OCI-LY1 (cell line): ENCODE measurements around the gene KAT2A.

Experiments
- H2AFZ ChIP-seq: fragments of 200-600 bp; sonication (generic), shearing (Covaris generic); 2 replicates; pipeline ENCODE4 v1.6.0; 2014; ENCODE audit warnings: antibody characterized with exemption, mild to moderate bottlenecking, low read length
- H3F3A ChIP-seq: fragments of 200-600 bp; sonication (generic), shearing (Covaris generic); 2 replicates; pipeline ENCODE4 v1.6.0; 2014; ENCODE audit warnings: mild to moderate bottlenecking, antibody characterized with exemption, low read length, moderate library complexity; ENCODE audit not compliant: insufficient read depth
- H3K27ac ChIP-seq: fragments of 200-600 bp; sonication (generic); 2 replicates; pipeline ENCODE4 v1.5.1; 2014; ENCODE audit warnings: low read length, mixed run types, mild to moderate bottlenecking, low read depth; ENCODE audit not compliant: poor library complexity, severe bottlenecking
- H3K27me3 ChIP-seq: fragments of 200-600 bp; sonication (generic); 2 replicates; pipeline ENCODE4 v1.6.0; 2014; ENCODE audit warnings: antibody characterized with exemption, mild to moderate bottlenecking, low read length, moderate library complexity; ENCODE audit not compliant: insufficient read depth
- H3K36me3 ChIP-seq: fragments of 200-600 bp; sonication (generic); 2 replicates; pipeline ENCODE4 v1.6.1; 2014; ENCODE audit warnings: mild to moderate bottlenecking, antibody characterized with exemption, low read length, moderate library complexity, mixed read lengths; ENCODE audit not compliant: insufficient read depth
- H3K4me1 ChIP-seq: fragments of 200-600 bp; sonication (generic); 2 replicates; pipeline ENCODE4 v1.5.1; 2014; ENCODE audit warnings: mild to moderate bottlenecking, low read length, moderate library complexity; ENCODE audit not compliant: insufficient read depth, severe bottlenecking
- H3K4me2 ChIP-seq: fragments of 200-600 bp; sonication (generic), shearing (Covaris generic); 2 replicates; pipeline ENCODE4 v1.6.1; 2014; ENCODE audit warnings: low read length
- H3K4me3 ChIP-seq: fragments of 200-600 bp; sonication (generic); 2 replicates; pipeline ENCODE4 v1.5.1; 2014; ENCODE audit warnings: low read length, low read depth, mild to moderate bottlenecking, mixed read lengths; ENCODE audit not compliant: poor library complexity, severe bottlenecking
- H3K79me2 ChIP-seq: fragments of 200-600 bp; shearing (Covaris generic); 2 replicates; pipeline ENCODE4 v1.6.1; 2016; ENCODE audit warnings: mixed run types, low read length, mixed read lengths; ENCODE audit not compliant: insufficient read depth
- H3K9ac ChIP-seq: fragments of 200-600 bp; sonication (generic), shearing (Covaris generic); 2 replicates; pipeline ENCODE4 v1.6.1; 2014; ENCODE audit warnings: mild to moderate bottlenecking, low read length, mixed read lengths
- H3K9me2 ChIP-seq: fragments of 200-600 bp; sonication (generic), shearing (Covaris generic); 2 replicates; pipeline ENCODE4 v1.6.1; 2014; ENCODE audit warnings: low read depth, mild to moderate bottlenecking, low read length, mixed read lengths
- H3K9me3 ChIP-seq: fragments of 200-600 bp; shearing (Covaris generic); 2 replicates; pipeline ENCODE4 v1.6.1; 2014; ENCODE audit warnings: low read length, mixed read lengths
- H4K20me1 ChIP-seq: fragments of 200-600 bp; sonication (generic), shearing (Covaris generic); 2 replicates; pipeline ENCODE4 v1.6.0; 2016; ENCODE audit warnings: mild to moderate bottlenecking, low read length; ENCODE audit not compliant: insufficient read depth
- CTCF ChIP-seq: fragments of 200-600 bp; sonication (generic), shearing (Covaris generic); IDR thresholded peaks from 2 replicates; pipeline ENCODE4 v1.5.1; 2017; ENCODE audit warnings: mild to moderate bottlenecking, antibody characterized with exemption, low read length, moderate library complexity, mixed read lengths
- EZH2 ChIP-seq: fragments of 200-600 bp; sonication (generic), shearing (Covaris generic); IDR thresholded peaks from 2 replicates; pipeline ENCODE4 v1.8.0; 2017; ENCODE audit warnings: borderline replicate concordance, mixed run types, mild to moderate bottlenecking, antibody characterized with exemption, low read length, moderate library complexity, mixed read lengths

KAT2A gene

GRCh38 chr17:42077755-42078154 lies 43.4 kb downstream of the KAT2A start:
- H3K27me3 ChIP-seq, result peaks cover 3% of the 10 kb centered on the region; the same call in 1 of the 2 replicates
- no peak overlapping the region for H3K4me3 ChIP-seq
- no peaks in the 10 kb centered on the region for H3K79me2 ChIP-seq
- no peaks in the 10 kb centered on the region for H4K20me1 ChIP-seq
- no peak overlapping the region for H2AFZ ChIP-seq
- no peaks in the 10 kb centered on the region for H3K9me3 ChIP-seq
- no peak overlapping the region for H3K9ac ChIP-seq
- H3K4me2 ChIP-seq, result no peak overlapping the region
- TF ChIP-seq EZH2 (no peak), CTCF (no peak)
- no peaks in the 10 kb centered on the region for H3K36me3 ChIP-seq
- no peaks in the 10 kb centered on the region for H3K4me1 ChIP-seq
- H3F3A ChIP-seq, result no peaks in the 10 kb centered on the region
- H3K9me2 ChIP-seq, result no peaks in the 10 kb centered on the region
- no peak overlapping the region for H3K27ac ChIP-seq

GRCh38 chr17:42076797-42077559 lies 44.2 kb downstream of the KAT2A start:
- no peaks in the 10 kb centered on the region for H3K79me2 ChIP-seq
- no peak overlapping the region for H3K4me3 ChIP-seq
- TF ChIP-seq CTCF (no peak), EZH2 (no peak)
- no peaks in the 10 kb centered on the region for H3K9me3 ChIP-seq
- H3K27me3 ChIP-seq, result peaks cover 3% of the 10 kb centered on the region; the same call in 1 of the 2 replicates
- H3K36me3 ChIP-seq, result no peaks in the 10 kb centered on the region
- H3K27ac ChIP-seq, result no peak overlapping the region
- H3K4me1 ChIP-seq, result no peaks in the 10 kb centered on the region
- no peak overlapping the region for H3K9ac ChIP-seq
- no peaks in the 10 kb centered on the region for H3K9me2 ChIP-seq
- H4K20me1 ChIP-seq, result no peaks in the 10 kb centered on the region
- H2AFZ ChIP-seq, result no peak overlapping the region
- H3K4me2 ChIP-seq, result no peak overlapping the region
- H3F3A ChIP-seq, result no peaks in the 10 kb centered on the region

- no peaks in the 10 kb centered on the region for H3K9me2 ChIP-seq
- H3K9ac ChIP-seq, result no peak overlapping the region
- no peak overlapping the region for H3K27ac ChIP-seq
- H3K4me2 ChIP-seq, result no peak overlapping the region
- TF ChIP-seq CTCF, result no peak
- no peak for TF ChIP-seq EZH2
- no peaks in the 10 kb centered on the region for H3F3A ChIP-seq
- no peaks in the 10 kb centered on the region for H3K9me3 ChIP-seq
- no peak overlapping the region for H2AFZ ChIP-seq
- no peaks in the 10 kb centered on the region for H3K36me3 ChIP-seq
- H3K79me2 ChIP-seq, result no peaks in the 10 kb centered on the region
- no peak overlapping the region for H3K4me3 ChIP-seq
- H3K4me1 ChIP-seq, result no peaks in the 10 kb centered on the region
- H3K27me3 ChIP-seq, result peaks cover 8% of the 10 kb centered on the region
- H4K20me1 ChIP-seq, result no peaks in the 10 kb centered on the region
Measured at GRCh38 chr17:42075789-42076188, 45.4 kb downstream of the KAT2A start.
